K562 (cell line): Measurements from ENCODE around the gene SNX30. TPM values are rescaled to one million over a fixed set of nuclear protein-coding genes. Genes with fewer than 3 reads are reported as not detected.

ENCODE experiments used
- BCOR ChIP-seq: fragments of 450-650 bp; IDR thresholded peaks from 2 replicates; pipeline ENCODE4 v1.6.1; 2016
- CBFA2T3 ChIP-seq: fragments of 450-650 bp; IDR thresholded peaks from 2 replicates; pipeline ENCODE4 v1.6.1; 2017
- CBX5 ChIP-seq: IDR thresholded peaks from 2 replicates; pipeline ENCODE4 v1.6.1; 2014; ENCODE audit warnings: low read depth, borderline replicate concordance
- CC2D1A ChIP-seq: fragments of 450-650 bp; IDR thresholded peaks from 2 replicates; pipeline ENCODE4 v1.6.1; 2017; ENCODE audit warnings: mild to moderate bottlenecking
- CREM ChIP-seq: IDR thresholded peaks from 2 replicates; pipeline ENCODE4 v1.6.1; 2014; ENCODE audit warnings: antibody characterized with exemption, low read depth
- E2F3 ChIP-seq: fragments of 250-450 bp; sonication (Bioruptor Pico); IDR thresholded peaks from 2 replicates; pipeline ENCODE4 v1.4.0; 2020; ENCODE audit warnings: mild to moderate bottlenecking
- FOXO4 ChIP-seq: fragments of 450-650 bp; formaldehyde crosslinking; IDR thresholded peaks from 2 replicates; pipeline ENCODE4 v1.4.0; 2020; ENCODE audit warnings: mild to moderate bottlenecking, moderate library complexity
- HNRNPUL1 ChIP-seq: fragments of 200-400 bp; formaldehyde crosslinking; IDR thresholded peaks from 2 replicates; pipeline ENCODE4 v1.6.1; 2017; ENCODE audit warnings: low read length
- KDM2B ChIP-seq: fragments of 250-450 bp; sonication (Bioruptor Pico); IDR thresholded peaks from 2 replicates; pipeline ENCODE4 v1.8.0; 2021; ENCODE audit warnings: mild to moderate bottlenecking, moderate library complexity
- NFIC ChIP-seq: fragments of 450-650 bp; IDR thresholded peaks from 2 replicates; pipeline ENCODE4 v1.6.1; 2017; ENCODE audit warnings: mild to moderate bottlenecking, inconsistent platforms
- NFXL1 ChIP-seq: fragments of 450-650 bp; formaldehyde crosslinking; IDR thresholded peaks from 2 replicates; pipeline ENCODE4 v1.4.0; 2021; ENCODE audit warnings: mild to moderate bottlenecking
- PTRF ChIP-seq: fragments of 450-650 bp; IDR thresholded peaks from 2 replicates; pipeline ENCODE4 v1.6.1; 2016; ENCODE audit warnings: mild to moderate bottlenecking, missing genetic modification characterization, missing compliant biosample characterization
- RAD21 ChIP-seq, 2 experiments: fragments of 250-450 bp in 1 of 2; fragments of 450-650 bp in 1 of 2; sonication (Bioruptor Pico) in 1 of 2; formaldehyde crosslinking in 1 of 2; IDR thresholded peaks in 1 of 2; conservative IDR thresholded peaks in 1 of 2; 2 replicates each; pipeline versions ENCODE4 v1.4.0 to v1.8.0; 2020 to 2022; ENCODE audit warnings: mild to moderate bottlenecking in 2 of 2, moderate library complexity in 1 of 2
- SMAD1 ChIP-seq: fragments of 150-350 bp; IDR thresholded peaks from 2 replicates; pipeline ENCODE4 v1.6.1; 2014; ENCODE audit warnings: low read length, low read depth; ENCODE audit not compliant: partially characterized antibody
- SNAPC5 ChIP-seq: fragments of 250-450 bp; sonication (Bioruptor Pico); IDR thresholded peaks from 2 replicates; pipeline ENCODE4 v1.8.0; 2021; ENCODE audit warnings: moderate library complexity, mild to moderate bottlenecking, inconsistent platforms
- SNIP1 ChIP-seq: fragments of 450-650 bp; IDR thresholded peaks from 2 replicates; pipeline ENCODE4 v1.7.1; 2017; ENCODE audit warnings: low read depth, mild to moderate bottlenecking
- SOX6 ChIP-seq: fragments of 450-650 bp; IDR thresholded peaks from 2 replicates; pipeline ENCODE4 v1.6.1; 2014; ENCODE audit warnings: mild to moderate bottlenecking
- SRSF1 ChIP-seq: fragments of 200-400 bp; formaldehyde crosslinking; IDR thresholded peaks from 2 replicates; pipeline ENCODE4 v1.6.1; 2017; ENCODE audit warnings: mild to moderate bottlenecking, low read depth, low read length, moderate library complexity
- TRIM28 ChIP-seq: fragments of 450-650 bp; IDR thresholded peaks from 2 replicates; pipeline ENCODE4 v1.6.1; 2017
- XRCC4 ChIP-seq: IDR thresholded peaks from one replicate; pipeline ENCODE4 v1.6.1; 2011; ENCODE audit not compliant: insufficient read depth, insufficient read length; ENCODE audit errors: extremely low read depth
- ZFP1 ChIP-seq: fragments of 450-650 bp; formaldehyde crosslinking; IDR thresholded peaks from 2 replicates; pipeline ENCODE4 v1.4.0; 2020; ENCODE audit warnings: mild to moderate bottlenecking, mixed read lengths
- ZNF561 ChIP-seq: fragments of 450-650 bp; formaldehyde crosslinking; conservative IDR thresholded peaks from 2 replicates; pipeline ENCODE4 v1.4.0; 2020; ENCODE audit warnings: mild to moderate bottlenecking, moderate library complexity
- ZNF655 ChIP-seq: fragments of 250-450 bp; sonication (Bioruptor Pico); IDR thresholded peaks from 2 replicates; pipeline ENCODE4 v1.5.0; 2021
- ZNF696 ChIP-seq: fragments of 250-450 bp; sonication (Bioruptor Pico); conservative IDR thresholded peaks from 2 replicates; pipeline ENCODE4 v1.4.0; 2020; ENCODE audit warnings: mild to moderate bottlenecking, moderate library complexity
- polyA plus RNA-seq, 8 experiments: library from polyadenylated mRNA; depleted of rRNA in 4 of 8; stranded (reverse) in 5 of 8; unstranded in 3 of 8; fragments of >200 nt; fragmentation: Nextera tagmentation in 2 of 8; fragmentation: Illumina TruSeq in 1 of 8; extraction: Ambion mirVana in 2 of 8; extraction: Trizol in 1 of 8; gene quantifications; 2 replicates each; pipeline versions ENCODE4 v1.2.1 to v1.2.3, GENCODE V29; 2011 to 2014; ENCODE audit warnings: inconsistent platforms in 1 of 8, missing spikeins in 1 of 8
- total RNA-seq, 7 experiments: library from RNA; depleted of rRNA in 6 of 7; stranded (reverse); fragments of >200 nt in 6 of 7; fragmentation: Illumina TruSeq in 2 of 7; extraction: Trizol in 2 of 7; gene quantifications; 2 replicates each; pipeline versions ENCODE4 v1.2.1 to v1.2.3, GENCODE V29; 2011 to 2021; ENCODE audit warnings: low replicate concordance in 1 of 7

The SNX30 gene
- total and polyA plus RNA-seq, 9 of the 15 experiments (the other 6 are each of a cell fraction or from before 2014, with no cell fraction given) = 0.76 to 5.9 (median 3.3) TPM

GRCh38 chr9:112810696-112811490 is 60.3 kb downstream of the SNX30 start (continued):
- TF ChIP-seq ZNF696 (CRISPR knock-in tag) = no peak
- TF ChIP-seq FOXO4 (CRISPR knock-in tag) = no peak
- TF ChIP-seq NFXL1 (CRISPR knock-in tag) = no peak
- TF ChIP-seq ZNF655 (CRISPR knock-in tag) = no peak
- TF ChIP-seq KDM2B (CRISPR knock-in tag) = no peak
- TF ChIP-seq ZNF561 (CRISPR knock-in tag) = no peak
- no peak for TF ChIP-seq TRIM28
- no peak for TF ChIP-seq XRCC4
- no peak for TF ChIP-seq HNRNPUL1
- no peak for TF ChIP-seq ZFP1 (CRISPR knock-in tag)
- TF ChIP-seq SMAD1 = no peak
- TF ChIP-seq SNAPC5 (CRISPR knock-in tag) = no peak
- TF ChIP-seq PTRF (tag) = no peak
- TF ChIP-seq SOX6 = peak; percentile 95
- no peak for TF ChIP-seq SNIP1
- TF ChIP-seq NFIC = peak; percentile 69
- peak; percentile 33; the same call in 1 of the 2 replicates for TF ChIP-seq CC2D1A
- TF ChIP-seq SRSF1 = no peak
- TF ChIP-seq CBFA2T3 = peak; percentile 94
- no peak for TF ChIP-seq CREM
- no peak for TF ChIP-seq RAD21 (CRISPR knock-in tag; conservative IDR thresholded peaks at IDR 0.05 in 1 of 2, IDR thresholded peaks at IDR 0.05 in 1 of 2)
- peak; percentile 30; the same call in 1 of the 2 replicates for TF ChIP-seq BCOR
- TF ChIP-seq E2F3 (CRISPR knock-in tag) = no peak
- TF ChIP-seq CBX5 = no peak
